CD4-positive, alpha-beta T cell treated with Interleukin-10 for 1 hour (primary cell): ENCODE results near the gene SMARCD3.

Source experiments
- DNase-seq: peaks from one replicate; pipeline ENCODE4 v3.0.0-alpha.2; 2020

The SMARCD3 gene

GRCh38 chr7:151206914-151207313 lies 41.6 kb downstream of the SMARCD3 start:
- DNase-seq, result peak; percentile 67

DNA sequence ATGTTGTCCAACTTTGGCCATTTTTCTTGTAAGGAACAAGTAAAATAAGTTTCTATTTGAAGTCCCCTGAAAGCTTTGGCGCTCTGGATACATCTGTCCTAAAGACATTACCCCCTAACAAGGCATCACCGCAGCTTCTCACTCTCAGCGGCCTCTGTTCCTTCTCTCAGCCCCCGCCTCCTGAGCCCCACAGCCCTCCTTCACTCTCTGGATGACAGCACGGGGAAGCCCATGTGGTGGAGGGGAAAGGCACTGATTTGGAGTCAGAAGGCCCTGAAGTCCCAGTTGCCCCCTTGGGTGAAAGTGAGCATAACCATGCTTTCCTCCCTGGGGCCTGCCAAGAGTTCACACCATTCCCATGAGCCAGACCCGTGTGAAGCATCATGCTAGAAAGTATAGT lies 42.8 kb downstream of the SMARCD3 start:
- no peak for DNase-seq

GRCh38 chr7:151204383-151205032 lies 44.0 kb downstream of the SMARCD3 start:
- DNase-seq, result peak; percentile 13

DNA sequence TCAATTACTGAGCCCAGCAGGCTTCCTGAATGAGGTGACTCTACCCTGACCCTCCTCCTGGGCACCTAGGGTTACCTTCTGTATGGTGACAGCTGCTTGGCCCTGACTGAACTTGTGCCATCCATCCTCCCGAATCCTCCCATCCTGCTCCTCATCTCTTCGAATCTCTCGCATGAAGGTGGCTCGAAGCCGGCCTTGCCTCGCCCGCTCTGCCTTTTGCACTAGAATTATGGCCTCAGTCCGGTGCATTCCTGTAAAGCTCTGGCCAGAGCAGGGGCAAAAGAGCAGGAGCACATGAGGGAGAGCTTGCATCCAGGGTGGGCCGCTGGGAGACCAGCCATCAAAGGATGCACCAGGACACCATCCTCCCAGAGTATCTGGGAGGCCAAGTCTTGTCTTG lies 45.7 kb downstream of the SMARCD3 start:
- DNase-seq, result no peak

GRCh38 chr7:151201751-151202150 lies 46.7 kb downstream of the SMARCD3 start:
- no peak for DNase-seq

- no peak for DNase-seq
Observed at GRCh38 chr7:151201344-151201743, 47.1 kb downstream of the SMARCD3 start.

GRCh38 chr7:151198945-151199848 lies 49.3 kb downstream of the SMARCD3 start:
- DNase-seq, result no peak

DNA sequence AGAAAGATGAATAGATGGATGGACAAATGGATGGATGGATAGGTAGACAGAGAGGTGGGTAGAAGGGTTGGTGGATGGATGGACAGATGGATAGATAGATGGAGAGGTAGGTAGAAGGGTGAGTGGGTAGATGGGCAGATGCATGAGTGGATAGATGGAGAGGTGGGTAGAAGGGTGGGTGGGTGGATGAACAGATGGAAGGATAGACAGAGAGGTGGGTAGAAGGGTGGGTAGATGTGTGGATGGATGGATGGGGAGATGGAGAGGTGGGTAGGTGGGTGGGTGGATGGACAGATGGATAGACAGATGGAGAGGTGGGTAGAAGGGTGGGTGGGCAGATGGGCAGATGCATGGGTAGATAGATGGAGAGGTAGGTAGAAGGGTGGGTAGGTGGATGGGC lies 50.6 kb downstream of the SMARCD3 start:
- no peak for DNase-seq

- DNase-seq, result peak; percentile 5
Observed at GRCh38 chr7:151195616-151196450, 52.7 kb downstream of the SMARCD3 start.

DNA sequence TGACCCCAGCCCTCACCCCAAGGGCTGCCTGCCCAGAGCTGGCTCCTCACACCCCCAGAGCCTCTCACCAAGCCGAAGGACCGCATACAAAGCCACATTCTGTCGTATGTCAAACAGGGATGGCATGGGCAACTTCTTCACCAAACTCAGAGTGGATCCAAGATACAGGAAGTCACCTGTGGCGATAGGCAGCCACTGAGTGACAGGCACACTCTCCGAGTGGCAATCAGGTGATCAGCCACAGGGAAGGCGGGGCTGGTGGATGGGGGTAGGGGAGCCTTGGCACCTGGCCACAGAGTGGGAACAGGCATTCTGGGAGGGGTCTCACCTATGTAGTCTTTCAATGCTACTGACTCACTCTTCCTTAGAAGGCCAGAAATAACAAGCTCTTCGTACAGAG lies 54.3 kb downstream of the SMARCD3 start:
- no peak for DNase-seq

- no peak for DNase-seq
Observed at GRCh38 chr7:151193203-151193978, 55.1 kb downstream of the SMARCD3 start.

- no peak for DNase-seq
Observed at GRCh38 chr7:151192002-151192539, 56.4 kb downstream of the SMARCD3 start.

- DNase-seq, result no peak
Observed at GRCh38 chr7:151191544-151191943, 57.0 kb downstream of the SMARCD3 start.

GRCh38 chr7:151189038-151189437 lies 59.5 kb downstream of the SMARCD3 start:
- no peak for DNase-seq
